Liver (tissue), 9 donors: Measurements from ENCODE around the gene SLC49A4. TPM values are rescaled to one million over a fixed set of nuclear protein-coding genes. Genes with fewer than 3 reads are reported as not detected.

Experiments
- DNase-seq: peaks from one replicate; pipeline ENCODE4 v3.0.0-alpha.2; 2017; ENCODE audit warnings: low spot score
- H3K27ac ChIP-seq, 2 donors: one replicate each; pipeline ENCODE4 v1.7.0; 2013; ENCODE audit warnings: inconsistent platforms in 2 of 2, low read length in 2 of 2, control low read depth in 1 of 2, low read depth in 1 of 2, mild to moderate bottlenecking in 1 of 2
- H3K27me3 ChIP-seq, 4 donors: one replicate each; pipeline versions ENCODE4 v1.6.1 to v1.7.0; 2013; ENCODE audit warnings: low read length in 3 of 4, inconsistent platforms in 1 of 4, mild to moderate bottlenecking in 1 of 4, moderate library complexity in 1 of 4; ENCODE audit not compliant: control insufficient read depth in 4 of 4, insufficient read depth in 4 of 4
- H3K36me3 ChIP-seq, 4 donors: one replicate each; pipeline versions ENCODE4 v1.6.1 to v1.7.0; 2013; ENCODE audit warnings: low read length in 3 of 4, mild to moderate bottlenecking in 3 of 4, low read depth in 1 of 4, moderate library complexity in 1 of 4; ENCODE audit not compliant: control insufficient read depth in 4 of 4, insufficient read depth in 3 of 4
- H3K4me1 ChIP-seq, 4 donors: one replicate each; pipeline versions ENCODE4 v1.6.1 to v1.7.0; 2013; ENCODE audit warnings: low read length in 3 of 4, mild to moderate bottlenecking in 3 of 4, moderate library complexity in 1 of 4; ENCODE audit not compliant: control insufficient read depth in 4 of 4, insufficient read depth in 4 of 4
- H3K4me3 ChIP-seq, 3 donors: one replicate each; pipeline versions ENCODE4 v1.6.1 to v1.7.0; 2013; ENCODE audit warnings: low read length in 3 of 3, control low read depth in 1 of 3, low read depth in 1 of 3, mild to moderate bottlenecking in 1 of 3
- H3K9ac ChIP-seq, 2 donors: one replicate each; pipeline ENCODE4 v1.7.0; 2013; ENCODE audit warnings: low read length in 2 of 2, mild to moderate bottlenecking in 2 of 2, moderate library complexity in 2 of 2, control low read depth in 1 of 2, low read depth in 1 of 2
- H3K9me3 ChIP-seq, 4 donors: one replicate each; pipeline versions ENCODE4 v1.6.1 to v1.7.0; 2013; ENCODE audit warnings: low read length in 3 of 4; ENCODE audit not compliant: control insufficient read depth in 4 of 4
- ATF3 ChIP-seq: IDR thresholded peaks from 2 replicates; pipeline ENCODE4 v1.6.1; 2016; ENCODE audit warnings: antibody characterized with exemption
- EGR1 ChIP-seq, 2 donors: IDR thresholded peaks; 2 replicates each; pipeline ENCODE4 v1.6.1; 2016 to 2018; ENCODE audit warnings: antibody characterized with exemption in 2 of 2, low read depth in 2 of 2
- FOXA1 ChIP-seq: IDR thresholded peaks from 2 replicates; pipeline ENCODE4 v1.6.1; 2016; ENCODE audit warnings: antibody characterized with exemption
- FOXA2 ChIP-seq: IDR thresholded peaks from 2 replicates; pipeline ENCODE4 v1.6.1; 2016; ENCODE audit warnings: antibody characterized with exemption
- GABPA ChIP-seq, 2 donors: IDR thresholded peaks in 1 of 2; conservative IDR thresholded peaks in 1 of 2; 2 replicates each; pipeline ENCODE4 v1.6.1; 2016; ENCODE audit warnings: antibody characterized with exemption in 2 of 2, mild to moderate bottlenecking in 1 of 2, moderate library complexity in 1 of 2
- HNF4A ChIP-seq, 2 donors: conservative IDR thresholded peaks; 2 replicates each; pipeline ENCODE4 v1.6.1; 2016; ENCODE audit warnings: antibody characterized with exemption in 2 of 2, mild to moderate bottlenecking in 2 of 2
- HNF4G ChIP-seq: IDR thresholded peaks from 2 replicates; pipeline ENCODE4 v1.6.1; 2016; ENCODE audit warnings: antibody characterized with exemption
- MAX ChIP-seq: IDR thresholded peaks from 2 replicates; pipeline ENCODE4 v1.6.1; 2016; ENCODE audit warnings: antibody characterized with exemption
- NR2F2 ChIP-seq: IDR thresholded peaks from 2 replicates; pipeline ENCODE4 v1.6.1; 2016; ENCODE audit warnings: antibody characterized with exemption
- RAD21 ChIP-seq, 2 donors: IDR thresholded peaks; 2 replicates each; pipeline ENCODE4 v1.6.1; 2016; ENCODE audit warnings: antibody characterized with exemption in 2 of 2, mild to moderate bottlenecking in 2 of 2
- REST ChIP-seq: IDR thresholded peaks from 2 replicates; pipeline ENCODE4 v1.6.1; 2016; ENCODE audit warnings: antibody characterized with exemption, mild to moderate bottlenecking
- RXRA ChIP-seq, 2 donors: IDR thresholded peaks; 2 replicates each; pipeline ENCODE4 v1.6.1; 2017 to 2018; ENCODE audit warnings: antibody characterized with exemption in 2 of 2, mild to moderate bottlenecking in 1 of 2
- SP1 ChIP-seq: IDR thresholded peaks from 2 replicates; pipeline ENCODE4 v1.6.1; 2018; ENCODE audit warnings: antibody characterized with exemption, mild to moderate bottlenecking
- TAF1 ChIP-seq: conservative IDR thresholded peaks from 2 replicates; pipeline ENCODE4 v1.6.1; 2016; ENCODE audit warnings: antibody characterized with exemption, mild to moderate bottlenecking
- YY1 ChIP-seq: IDR thresholded peaks from 2 replicates; pipeline ENCODE4 v1.6.1; 2016; ENCODE audit warnings: antibody characterized with exemption, mild to moderate bottlenecking
- WGBS: extraction: QIAGEN DNeasy Blood & Tissue Kit; methylation state at CpG from one replicate; pipeline ENCODE4 v1.1.7; 2013; 5-methylcytosine and 5-hydroxymethylcytosine counted together
- polyA plus RNA-seq, 2 donors: library from polyadenylated mRNA; stranded (reverse) in 1 of 2; unstranded in 1 of 2; fragments of 200-250 nt in 1 of 2; fragments of >200 nt in 1 of 2; fragmentation: Nextera tagmentation in 1 of 2; extraction: Ambion mirVana in 1 of 2; gene quantifications; one replicate each; pipeline versions ENCODE4 v1.2.1 to v1.2.3, GENCODE V29; 2013 to 2015
- total RNA-seq, 2 donors: library from RNA; depleted of rRNA; stranded (reverse); fragments of >200 nt; gene quantifications; one replicate each; pipeline ENCODE4 v1.2.3, GENCODE V29; 2014
- donor health status: healthy.
- donor health status: healthy.
- donor health status: healthy.
- donor health status: healthy.
- donor health status: healthy.

The SLC49A4 gene
- total and polyA plus RNA-seq, 4 donors, result 3.3 to 11.1 (median 6.3) TPM

GRCh38 chr3:122875547-122876127 is 80.8 kb downstream of the SLC49A4 start:
- Histone ChIP-seq H3K9me3 (no peaks in the 10 kb centered on the region), H3K4me3 (no peak overlapping the region), H3K4me1 (no peaks in the 10 kb centered on the region), H3K27ac (no peak overlapping the region), H3K9ac (no peak overlapping the region), H3K27me3 (no peaks in the 10 kb centered on the region), H3K36me3 (peaks cover 0 to 8% (median 4%) of the 10 kb centered on the region in 4 donors)
- DNase-seq, result no peak
- no peak for TF ChIP-seq HNF4A (conservative IDR thresholded peaks at IDR 0.05)

- Histone ChIP-seq H3K27ac (no peak overlapping the region), H3K9me3 (no peaks in the 10 kb centered on the region), H3K4me3 (no peak overlapping the region), H3K9ac (no peak overlapping the region), H3K27me3 (no peaks in the 10 kb centered on the region), H3K36me3 (peaks cover 0 to 10% (median 3%) of the 10 kb centered on the region in 4 donors), H3K4me1 (no peaks in the 10 kb centered on the region)
- 89% methylated on average over 4 of the region's 4 CpGs for WGBS
- DNase-seq, result no peak
- TF ChIP-seq NR2F2 (no peak), MAX (no peak), RXRA (IDR thresholded peaks at IDR 0.05) (no peak), SP1 (no peak), EGR1 (IDR thresholded peaks at IDR 0.05; ENCODE audit: low read depth in 2 of 2) (no peak), REST (no peak), FOXA2 (no peak)
Measured at GRCh38 chr3:122880173-122880572, 85.3 kb downstream of the SLC49A4 start.

- Histone ChIP-seq H3K9ac (no peak overlapping the region), H3K36me3 (peaks cover 0 to 10% (median 3%) of the 10 kb centered on the region in 4 donors), H3K9me3 (no peaks in the 10 kb centered on the region), H3K27ac (no peak overlapping the region), H3K4me3 (no peak overlapping the region), H3K27me3 (no peaks in the 10 kb centered on the region), H3K4me1 (no peaks in the 10 kb centered on the region)
- TF ChIP-seq YY1, result no peak
- TF ChIP-seq EGR1 (IDR thresholded peaks at IDR 0.05; ENCODE audit: low read depth in 2 of 2), result no peak
- TF ChIP-seq TAF1, result no peak
- no peak for TF ChIP-seq ATF3
- no peak for TF ChIP-seq GABPA (IDR thresholded peaks at IDR 0.05 in 1 of 2, conservative IDR thresholded peaks at IDR 0.05 in 1 of 2)
- no peak for TF ChIP-seq FOXA1
- TF ChIP-seq HNF4G, result no peak
- TF ChIP-seq NR2F2, result no peak
- TF ChIP-seq RAD21 (IDR thresholded peaks at IDR 0.05), result no peak
- DNase-seq, result no peak
- whole genome bisulfite sequencing, result 82% methylated on average over 4 of the region's 4 CpGs
Measured at GRCh38 chr3:122880624-122881023, 85.8 kb downstream of the SLC49A4 start.
